GM21526 (cell line): ENCODE results near the gene LIMS2.

ENCODE experiments used
- ATAC-seq: cut with Tn5 transposase; IDR thresholded peaks from one replicate; pipeline ENCODE4 v1.9.1; 2021; ENCODE audit warnings: moderate library complexity; ENCODE audit not compliant: unreplicated experiment, low FRiP score

LIMS2 gene, protein sequence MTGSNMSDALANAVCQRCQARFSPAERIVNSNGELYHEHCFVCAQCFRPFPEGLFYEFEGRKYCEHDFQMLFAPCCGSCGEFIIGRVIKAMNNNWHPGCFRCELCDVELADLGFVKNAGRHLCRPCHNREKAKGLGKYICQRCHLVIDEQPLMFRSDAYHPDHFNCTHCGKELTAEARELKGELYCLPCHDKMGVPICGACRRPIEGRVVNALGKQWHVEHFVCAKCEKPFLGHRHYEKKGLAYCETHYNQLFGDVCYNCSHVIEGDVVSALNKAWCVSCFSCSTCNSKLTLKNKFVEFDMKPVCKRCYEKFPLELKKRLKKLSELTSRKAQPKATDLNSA

DNA sequence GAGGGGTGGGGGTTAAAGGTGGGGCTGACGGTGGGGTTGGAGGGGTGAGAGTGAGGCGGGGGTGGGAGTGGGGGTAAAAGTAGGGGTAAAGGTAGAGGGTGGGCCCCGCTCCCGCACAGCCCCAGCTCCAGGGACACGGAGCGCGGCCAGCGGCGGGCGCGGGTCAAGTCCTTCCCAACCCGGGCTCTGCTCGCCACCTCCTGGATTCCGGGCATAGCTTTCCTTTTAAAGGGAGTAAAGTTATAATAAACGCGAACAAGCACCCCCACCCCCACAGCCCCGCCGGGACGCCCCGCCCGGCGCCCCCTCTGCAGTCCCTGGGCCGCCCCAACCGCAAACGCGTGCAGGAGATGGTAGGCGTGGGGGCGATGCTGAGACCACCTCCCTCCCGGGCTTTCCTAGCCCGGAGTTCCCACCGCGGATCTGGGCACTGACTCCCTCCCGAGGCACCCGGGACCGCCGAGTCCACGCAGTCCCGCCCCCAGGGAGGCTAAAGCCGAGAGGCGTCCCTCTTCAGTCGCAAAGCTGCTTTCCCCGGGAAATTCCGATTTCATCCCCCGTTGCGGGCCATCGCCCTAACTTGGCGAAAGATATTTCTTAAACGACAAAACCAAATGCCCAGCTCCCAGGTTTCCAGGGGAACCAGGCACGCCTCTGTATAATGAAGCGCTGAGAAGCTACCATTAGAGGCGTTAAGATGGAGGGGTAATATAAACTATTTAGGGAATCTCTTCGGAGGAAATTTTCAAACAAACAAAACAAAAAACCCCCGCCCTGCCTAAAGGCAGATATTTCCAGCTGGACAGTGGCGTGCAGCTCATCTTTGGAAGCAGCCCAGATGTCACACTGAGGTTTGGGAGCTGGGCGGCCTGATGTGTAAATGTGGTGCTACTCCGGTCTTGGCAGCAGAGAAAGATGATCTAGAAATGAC, at the start of gene LIMS2:
Gene LIMS2 (minus strand): TSS at position 200 of the 931 bp plus-strand sequence. CDS start 506 bp downstream, outside the sequence.
- no peak for ATAC-seq

- no peak for ATAC-seq
These were observed 47.5 kb upstream of the LIMS2 start for GRCh38 chr2:127722807-127723206.

GRCh38 chr2:127721978-127722355, 46.6 kb upstream of the LIMS2 start:
- no peak for ATAC-seq

GRCh38 chr2:127721311-127721977, 46.1 kb upstream of the LIMS2 start:
- ATAC-seq, result no peak

DNA sequence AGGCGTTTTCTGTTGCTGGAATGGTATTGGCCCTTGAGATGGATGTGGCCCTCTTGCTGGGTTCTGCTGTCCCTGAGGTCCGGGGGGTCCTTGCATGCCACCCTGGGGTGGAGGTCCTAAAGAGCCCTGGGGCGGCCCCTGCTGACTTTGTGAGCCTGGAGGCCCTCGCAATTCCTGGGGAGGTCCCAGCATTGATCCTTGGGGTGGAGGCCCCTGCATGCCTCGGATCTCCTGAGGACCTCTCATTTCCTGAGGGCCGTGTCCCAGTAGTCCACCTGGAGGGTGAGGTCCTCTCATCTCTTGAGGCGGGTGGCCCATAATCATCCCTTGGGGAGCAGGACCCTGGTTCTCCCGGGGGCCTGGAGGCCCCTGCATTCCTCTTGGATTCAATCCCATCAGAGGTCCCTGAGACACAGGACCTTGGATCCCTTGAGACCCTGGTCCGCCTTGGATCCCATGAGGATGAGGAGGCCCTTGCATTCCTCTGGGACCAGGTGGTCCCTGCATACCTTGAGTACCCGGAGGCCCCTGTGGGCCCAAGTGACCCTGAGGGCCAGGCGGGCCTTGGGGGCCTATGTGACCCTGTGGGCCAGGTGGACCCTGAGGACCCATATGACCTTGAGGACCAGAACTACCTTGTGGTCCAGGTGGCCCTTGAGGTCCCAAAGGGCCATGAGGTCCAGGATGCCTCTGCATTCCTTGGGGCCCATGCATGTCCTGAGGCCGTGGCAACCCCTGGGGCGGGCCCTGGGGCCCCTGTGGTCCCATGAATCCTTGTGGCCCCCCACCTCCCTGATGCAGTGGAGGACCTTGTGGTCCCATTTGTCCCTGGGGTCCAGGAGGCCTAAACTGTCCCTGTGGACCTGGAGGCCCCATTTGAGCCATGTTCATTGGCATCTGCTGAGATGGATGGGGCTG, 44.2 kb upstream of the LIMS2 start:
- no peak for ATAC-seq

GRCh38 chr2:127718271-127718670, 42.9 kb upstream of the LIMS2 start:
- no peak for ATAC-seq

GRCh38 chr2:127715778-127716449, 40.6 kb upstream of the LIMS2 start:
- no peak for ATAC-seq

DNA sequence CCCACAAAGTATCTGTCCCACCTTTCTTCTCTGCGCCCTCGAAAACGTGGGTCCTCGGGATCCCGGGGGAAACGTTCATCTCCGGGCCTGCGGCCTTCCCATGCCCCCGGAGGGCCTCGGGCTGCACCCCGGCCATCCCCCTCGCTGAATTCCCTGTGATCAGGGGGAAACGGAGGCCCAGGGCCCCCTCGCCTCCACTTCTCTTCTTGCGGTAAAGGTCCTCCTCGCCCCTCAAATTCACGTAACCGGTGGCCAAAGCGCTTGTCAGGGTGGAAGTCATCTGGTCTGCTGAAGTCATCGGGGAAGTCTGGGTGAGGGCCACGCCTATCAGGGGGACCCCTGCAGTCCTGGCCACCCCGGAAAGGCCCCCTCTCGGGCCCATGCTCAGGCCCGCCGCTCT, 38.2 kb upstream of the LIMS2 start:
- no peak for ATAC-seq

- no peak for ATAC-seq
These were observed 37.7 kb upstream of the LIMS2 start for GRCh38 chr2:127712999-127713398.

GRCh38 chr2:127709336-127709735, 34.0 kb upstream of the LIMS2 start:
- no peak for ATAC-seq

DNA sequence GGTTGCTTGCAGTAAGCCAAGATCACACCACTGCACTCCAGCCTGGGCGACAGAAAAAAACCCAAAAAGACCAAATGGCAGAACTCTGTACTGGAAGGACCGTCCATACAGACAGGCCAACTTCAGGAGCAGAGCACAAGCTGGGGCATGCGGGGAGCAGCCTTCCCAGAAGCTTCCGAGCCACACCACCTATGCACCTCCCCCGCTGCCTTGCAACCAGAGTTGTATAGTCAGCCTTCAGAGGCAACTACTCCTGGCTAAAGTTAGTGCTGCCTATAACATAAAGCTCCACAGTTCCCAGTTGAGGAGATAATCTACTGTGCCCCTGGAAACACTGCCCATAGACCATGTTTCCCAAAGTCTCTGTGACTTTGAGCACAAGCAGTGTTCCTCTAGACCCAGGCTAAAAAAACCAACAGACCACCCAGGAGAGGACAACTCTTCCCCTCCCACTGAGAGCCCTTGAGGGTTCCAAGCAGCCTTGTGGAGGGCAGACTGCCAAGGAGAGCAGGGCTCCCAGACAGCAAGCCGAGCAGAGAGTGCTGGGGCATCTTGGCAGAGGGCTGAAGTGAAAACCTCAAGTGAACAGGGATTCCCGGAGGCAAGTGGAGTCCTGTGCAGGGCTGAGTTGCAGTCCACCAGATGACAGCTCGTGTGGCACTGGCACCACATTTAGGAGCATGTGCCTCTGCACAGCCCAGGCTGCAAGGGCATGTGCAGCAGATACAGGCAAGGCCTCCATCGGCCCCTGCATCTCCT, 32.7 kb upstream of the LIMS2 start:
- ATAC-seq, result no peak

GRCh38 chr2:127706215-127706990, 31.1 kb upstream of the LIMS2 start:
- no peak for ATAC-seq

- no peak for ATAC-seq
These were observed 30.2 kb upstream of the LIMS2 start for GRCh38 chr2:127705391-127706065.

GRCh38 chr2:127704641-127705390, 29.5 kb upstream of the LIMS2 start:
- no peak for ATAC-seq

DNA sequence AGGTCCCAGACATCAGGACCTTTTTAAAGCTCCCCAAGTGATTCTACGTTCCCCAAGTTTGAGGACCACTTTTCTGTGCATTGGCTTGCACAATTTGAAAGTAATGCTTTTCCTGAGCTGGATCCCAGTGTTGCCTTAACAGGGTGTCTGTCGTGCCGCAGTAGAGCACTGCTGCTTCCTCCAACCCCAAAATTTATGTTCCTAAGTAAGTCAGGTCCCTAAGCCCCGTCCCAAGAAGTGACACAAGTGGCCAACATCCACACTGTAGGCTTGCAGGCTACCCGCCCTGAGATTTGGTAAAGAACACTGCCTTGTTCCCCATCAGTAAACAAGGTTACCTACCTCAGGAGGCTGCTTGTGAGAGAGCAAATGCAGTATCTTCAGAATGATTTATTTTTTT, 28.0 kb upstream of the LIMS2 start:
- no peak for ATAC-seq

DNA sequence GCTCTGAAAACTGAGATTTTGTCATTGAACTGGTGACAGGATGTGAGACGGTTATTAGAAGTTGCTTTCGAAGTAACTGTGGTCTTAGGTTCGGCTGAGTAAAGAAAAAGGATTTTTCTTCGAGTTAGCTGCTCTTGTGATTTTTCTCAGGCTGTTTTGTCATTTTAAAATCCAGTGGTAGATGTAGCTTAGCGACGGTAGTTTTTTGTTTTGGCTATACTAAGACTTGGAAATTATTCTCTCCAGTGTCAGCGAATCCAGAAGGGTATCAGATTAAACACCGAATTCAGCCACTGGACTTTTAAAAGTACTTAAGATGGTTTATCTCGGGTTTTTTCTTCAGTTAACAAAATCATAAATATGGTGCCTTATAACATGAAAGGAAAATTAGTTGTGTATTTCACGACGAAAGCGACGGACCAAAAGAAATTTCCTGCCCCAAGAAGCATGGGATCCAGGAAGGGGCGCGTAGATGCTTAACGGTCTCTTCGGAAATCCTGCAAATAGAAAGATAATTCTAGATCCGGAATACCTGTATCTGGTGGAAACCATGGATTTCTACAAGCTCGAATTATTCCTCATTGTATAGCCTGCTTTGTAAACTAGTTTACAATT, 27.2 kb upstream of the LIMS2 start:
- ATAC-seq, result no peak
